Right atrium auricular region (tissue), 2 donors: Measurements from ENCODE around the gene RAI1. TPM values are rescaled to one million over a fixed set of nuclear protein-coding genes. Genes with fewer than 3 reads are reported as not detected.

Experiments used
- DNase-seq: peaks from one replicate; pipeline ENCODE4 v3.0.0-alpha.2; 2019; ENCODE audit warnings: low spot score
- H3K27ac ChIP-seq, 2 donors: fragments of 200-600 bp; sonication (generic); 1 replicate in 1 of 2; 2 replicates in 1 of 2; pipeline ENCODE4 v1.5.1; 2016 to 2019
- H3K27me3 ChIP-seq, 2 donors: fragments of 200-600 bp; sonication (generic); one replicate each; pipeline versions ENCODE4 v1.5.1 to v1.6.0; 2017 to 2019
- H3K36me3 ChIP-seq: fragments of 200-600 bp; sonication (generic); one replicate; pipeline ENCODE4 v1.5.1; 2016
- H3K4me1 ChIP-seq, 2 donors: fragments of 200-600 bp; sonication (generic); one replicate each; pipeline versions ENCODE4 v1.5.1 to v1.6.0; 2017 to 2019
- H3K4me3 ChIP-seq, 2 donors: fragments of 200-600 bp; sonication (generic); 1 replicate in 1 of 2; 2 replicates in 1 of 2; pipeline ENCODE4 v1.5.1; 2017 to 2019; ENCODE audit warnings: mild to moderate bottlenecking in 1 of 2, moderate library complexity in 1 of 2
- H3K9me3 ChIP-seq, 2 donors: fragments of 200-600 bp; sonication (generic); one replicate each; pipeline ENCODE4 v1.5.1; 2019
- CTCF ChIP-seq, 2 donors: fragments of 200-600 bp; sonication (generic); IDR thresholded peaks; one replicate each; pipeline ENCODE4 v1.5.1; 2019; ENCODE audit warnings: antibody characterized with exemption in 2 of 2
- total RNA-seq, 2 donors: library from RNA; depleted of rRNA; stranded (reverse); fragments of >200 nt; gene quantifications; one replicate each; pipeline ENCODE4 v1.1.0, GENCODE V29; 2016

The RAI1 gene
- total RNA-seq, 2 donors from 2014 or later = 23.8 to 24.9 TPM

DNA sequence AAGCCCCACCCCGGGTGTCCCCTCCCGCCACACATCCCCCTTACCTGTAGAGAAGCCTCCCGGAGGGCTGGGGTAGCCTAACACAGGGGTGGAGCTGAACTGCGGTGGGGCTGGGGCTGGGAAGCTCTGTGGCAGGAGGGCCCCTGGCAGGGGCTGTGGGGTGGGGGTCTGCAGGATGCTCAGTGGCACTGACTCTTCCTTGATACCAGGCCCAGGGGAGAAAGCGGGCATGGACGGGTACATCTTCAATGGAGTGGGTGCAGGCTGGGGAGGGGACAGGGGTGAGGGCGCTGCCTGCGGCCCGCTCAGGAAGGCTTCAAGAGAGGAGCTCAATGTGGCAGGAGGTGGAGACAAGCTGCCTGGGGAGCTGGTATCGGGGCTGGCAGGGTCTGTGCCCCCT is 138.8 kb downstream of the RAI1 start:
- H3K27me3 ChIP-seq = no peaks in the 10 kb centered on the region
- DNase-seq = no peak
- H3K36me3 ChIP-seq = peaks cover 32% of the 10 kb centered on the region
- TF ChIP-seq CTCF (IDR thresholded peaks at IDR 0.05) = no peak
- H3K27ac ChIP-seq = no peak overlapping the region
- H3K4me1 ChIP-seq = peaks cover 0 to 74% of the 10 kb centered on the region in 2 donors
- H3K9me3 ChIP-seq = no peaks in the 10 kb centered on the region
- H3K4me3 ChIP-seq = peak overlapping the region in 1 of 2 donors; percentile 3

- DNase-seq = no peak
- no peak overlapping the region for H3K27ac ChIP-seq
- peaks cover 0 to 74% of the 10 kb centered on the region in 2 donors for H3K4me1 ChIP-seq
- H3K4me3 ChIP-seq = peak overlapping the region in 1 of 2 donors; percentile 3
- TF ChIP-seq CTCF (IDR thresholded peaks at IDR 0.05) = no peak
- no peaks in the 10 kb centered on the region for H3K27me3 ChIP-seq
- peaks cover 32% of the 10 kb centered on the region for H3K36me3 ChIP-seq
- H3K9me3 ChIP-seq = no peaks in the 10 kb centered on the region
Observed at GRCh38 chr17:17820463-17821158, 139.4 kb downstream of the RAI1 start.

DNA sequence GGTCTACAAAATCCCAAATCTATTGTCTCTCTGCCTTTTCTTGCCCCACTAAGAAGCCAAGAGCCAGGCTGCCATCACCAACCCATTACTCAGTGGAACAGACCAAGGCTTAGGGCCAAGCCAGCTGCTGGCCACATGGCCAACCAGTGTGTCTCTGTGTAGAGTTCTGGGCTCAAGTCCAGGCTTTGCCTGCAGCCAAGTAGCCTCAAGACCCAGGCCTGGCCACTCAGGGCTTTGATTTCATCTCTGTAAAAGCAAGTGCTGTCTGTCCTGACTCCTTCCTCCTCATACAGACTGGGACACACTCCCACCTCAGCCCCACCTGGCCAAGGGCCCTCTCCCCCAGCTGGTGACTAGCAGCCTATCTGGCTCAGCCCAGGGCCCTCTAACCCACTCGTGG is 140.9 kb downstream of the RAI1 start:
- peak; percentile 88 for DNase-seq
- peak overlapping the region in 1 of 2 donors; percentile 58 for H3K4me3 ChIP-seq
- peaks cover 0 to 83% of the 10 kb centered on the region in 2 donors for H3K4me1 ChIP-seq
- no peaks in the 10 kb centered on the region for H3K27me3 ChIP-seq
- TF ChIP-seq CTCF (IDR thresholded peaks at IDR 0.05) = no peak
- H3K9me3 ChIP-seq = no peaks in the 10 kb centered on the region
- H3K27ac ChIP-seq = peak overlapping the region; percentile 58 to 74
- H3K36me3 ChIP-seq = peaks cover 23% of the 10 kb centered on the region

GRCh38 chr17:17822616-17823015 is 141.4 kb downstream of the RAI1 start:
- Histone ChIP-seq H3K27ac (peak overlapping the region; percentile 58 to 74), H3K27me3 (no peaks in the 10 kb centered on the region), H3K4me3 (peak overlapping the region in 1 of 2 donors; percentile 58), H3K9me3 (no peaks in the 10 kb centered on the region), H3K4me1 (peaks cover 0 to 81% of the 10 kb centered on the region in 2 donors), H3K36me3 (peaks cover 19% of the 10 kb centered on the region)
- no peak for DNase-seq
- TF ChIP-seq CTCF (IDR thresholded peaks at IDR 0.05) = no peak

GRCh38 chr17:17823433-17824118 is 142.3 kb downstream of the RAI1 start:
- H3K27ac ChIP-seq = peak overlapping the region; percentile 76 to 80
- H3K36me3 ChIP-seq = peaks cover 10% of the 10 kb centered on the region
- no peaks in the 10 kb centered on the region for H3K9me3 ChIP-seq
- peak; percentile 84 for DNase-seq
- peaks cover 0 to 73% of the 10 kb centered on the region in 2 donors for H3K4me1 ChIP-seq
- H3K4me3 ChIP-seq = peak overlapping the region; percentile 35 to 58
- no peak for TF ChIP-seq CTCF (IDR thresholded peaks at IDR 0.05)
- H3K27me3 ChIP-seq = no peaks in the 10 kb centered on the region
